ENCODE data around the gene GNG7. TPM values are rescaled to one million over a fixed set of nuclear protein-coding genes. Genes with fewer than 3 reads are reported as not detected.

The GNG7 gene
- total RNA-seq, 1 donor = 0.45 TPM

- no peak for DNase-seq (ENCODE audit: low read depth)
Measured at GRCh38 chr19:2721570-2722540, 19.4 kb upstream of the GNG7 start.

GRCh38 chr19:2720777-2721569 lies 18.5 kb upstream of the GNG7 start, which contains the start of gene DIRAS1:
DIRAS1 (minus strand) TSS chr19:2721372; CDS start chr19:2717806, 3,566 bp downstream.
- peak within 1 kb of the TSS; percentile 65 for H3K4me3 ChIP-seq (ENCODE audit: low read depth, low read length)
- no peak for TF ChIP-seq CTCF (IDR thresholded peaks at IDR 0.05; ENCODE audit: insufficient read depth, low read length)
- no peak for DNase-seq (ENCODE audit: low read depth)

More at GRCh38 chr19:2721570-2722540, 19.4 kb upstream of the GNG7 start:
- peak overlapping the region; percentile 65 for H3K4me3 ChIP-seq (ENCODE audit: low read depth, low read length)
- TF ChIP-seq CTCF (IDR thresholded peaks at IDR 0.05; ENCODE audit: insufficient read depth, low read length) = no peak

GRCh38 chr19:2719920-2720776 lies 17.7 kb upstream of the GNG7 start:
- peak; percentile 43 for DNase-seq (ENCODE audit: low read depth)
- H3K4me3 ChIP-seq (ENCODE audit: low read depth, low read length) = peak overlapping the region; percentile 65
- TF ChIP-seq CTCF (IDR thresholded peaks at IDR 0.05; ENCODE audit: insufficient read depth, low read length) = peak; percentile 20

GRCh38 chr19:2719232-2719735 lies 16.8 kb upstream of the GNG7 start:
- H3K4me3 ChIP-seq (ENCODE audit: low read depth, low read length) = no peak overlapping the region
- TF ChIP-seq CTCF (IDR thresholded peaks at IDR 0.05; ENCODE audit: insufficient read depth, low read length) = no peak
- no peak for DNase-seq (ENCODE audit: low read depth)

GRCh38 chr19:2717638-2718541 lies 15.4 kb upstream of the GNG7 start:
- no peak for DNase-seq (ENCODE audit: low read depth)
- H3K4me3 ChIP-seq (ENCODE audit: low read depth, low read length) = no peak overlapping the region
- TF ChIP-seq CTCF (IDR thresholded peaks at IDR 0.05; ENCODE audit: insufficient read depth, low read length) = no peak

Measured in fibroblast of the aortic adventitia (primary cell).